Measurements from ENCODE around the gene FNDC3A.
"Not testable (repeated sequence)": the region's sequence is repeated elsewhere in the genome, so short reads cannot be mapped to it uniquely, and the experiment has no call there.

The FNDC3A gene

DNA sequence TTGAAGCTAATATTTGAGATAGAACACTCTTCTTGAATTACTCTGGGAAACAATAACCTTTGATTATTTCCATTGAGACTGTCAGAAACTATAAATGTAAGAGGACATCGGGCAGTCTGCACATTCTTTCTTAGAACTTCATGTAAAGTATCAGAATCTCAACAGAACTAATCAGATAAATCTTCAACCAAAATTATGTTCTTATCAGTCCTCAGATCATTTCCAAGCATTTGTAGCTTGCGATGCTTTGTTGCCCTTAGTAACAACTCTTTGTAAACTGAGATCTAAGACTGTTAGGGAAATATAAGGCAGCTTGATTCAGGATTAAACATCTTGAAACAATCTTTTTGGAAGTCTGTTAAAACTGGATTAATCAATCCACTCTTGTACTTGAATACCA is 70.3 kb downstream of the FNDC3A start:
- Histone ChIP-seq H3K27me3 (ENCODE audit: control insufficient read depth in 1 of 2, insufficient read depth in 2 of 2, low read length in 2 of 2) (no peaks in the 10 kb centered on the region), H3K36me3 (ENCODE audit: insufficient read depth, low read length) (no peaks in the 10 kb centered on the region), H3K9ac (ENCODE audit: low read length) (no peak overlapping the region), H3K27ac (ENCODE audit: low read depth, low read length) (no peak overlapping the region), H3K4me1 (ENCODE audit: insufficient read depth, low read length) (no peaks in the 10 kb centered on the region), H3K9me3 (ENCODE audit: low read length) (no peaks in the 10 kb centered on the region), H3K4me3 (ENCODE audit: low read depth in 1 of 2, low read length in 2 of 2) (no peak overlapping the region)

DNA sequence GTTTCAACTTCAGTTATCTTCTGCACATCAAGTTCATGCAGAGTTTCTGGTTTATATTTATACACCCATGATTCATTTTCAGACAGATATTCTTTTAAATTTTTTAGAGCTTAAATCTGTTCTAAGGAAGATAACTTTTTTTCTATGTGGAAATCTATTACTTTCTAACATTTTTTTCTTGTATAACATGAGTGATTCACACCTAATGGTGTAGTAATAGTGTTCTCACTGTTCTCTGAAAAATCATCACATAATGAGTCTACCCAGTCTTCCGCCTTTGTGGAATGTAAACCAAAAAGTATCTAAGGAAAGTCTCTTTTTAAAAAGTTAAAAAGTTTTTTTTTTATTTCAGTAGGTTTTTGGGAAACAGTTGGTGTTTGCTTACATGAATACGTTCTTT is 70.8 kb downstream of the FNDC3A start:
- H3K4me3 ChIP-seq (ENCODE audit: low read depth in 1 of 2, low read length in 2 of 2): no peak overlapping the region
- no peaks in the 10 kb centered on the region for H3K27me3 ChIP-seq (ENCODE audit: control insufficient read depth in 1 of 2, insufficient read depth in 2 of 2, low read length in 2 of 2)
- no peak overlapping the region for H3K27ac ChIP-seq (ENCODE audit: low read depth, low read length)
- no peak overlapping the region for H3K9ac ChIP-seq (ENCODE audit: low read length)
- H3K9me3 ChIP-seq (ENCODE audit: low read length): no peaks in the 10 kb centered on the region
- no peaks in the 10 kb centered on the region for H3K4me1 ChIP-seq (ENCODE audit: insufficient read depth, low read length)
- no peaks in the 10 kb centered on the region for H3K36me3 ChIP-seq (ENCODE audit: insufficient read depth, low read length)

GRCh38 chr13:49052813-49053212 is 77.1 kb downstream of the FNDC3A start:
- H3K9me3 ChIP-seq (ENCODE audit: low read length): no peaks in the 10 kb centered on the region
- no peak overlapping the region for H3K27ac ChIP-seq (ENCODE audit: low read depth, low read length)
- no peaks in the 10 kb centered on the region for H3K27me3 ChIP-seq (ENCODE audit: control insufficient read depth in 1 of 2, insufficient read depth in 2 of 2, low read length in 2 of 2)
- no peak overlapping the region for H3K4me3 ChIP-seq (ENCODE audit: low read depth in 1 of 2, low read length in 2 of 2)
- no peak overlapping the region for H3K9ac ChIP-seq (ENCODE audit: low read length)
- no peaks in the 10 kb centered on the region for H3K4me1 ChIP-seq (ENCODE audit: insufficient read depth, low read length)
- no peaks in the 10 kb centered on the region for H3K36me3 ChIP-seq (ENCODE audit: insufficient read depth, low read length)

DNA sequence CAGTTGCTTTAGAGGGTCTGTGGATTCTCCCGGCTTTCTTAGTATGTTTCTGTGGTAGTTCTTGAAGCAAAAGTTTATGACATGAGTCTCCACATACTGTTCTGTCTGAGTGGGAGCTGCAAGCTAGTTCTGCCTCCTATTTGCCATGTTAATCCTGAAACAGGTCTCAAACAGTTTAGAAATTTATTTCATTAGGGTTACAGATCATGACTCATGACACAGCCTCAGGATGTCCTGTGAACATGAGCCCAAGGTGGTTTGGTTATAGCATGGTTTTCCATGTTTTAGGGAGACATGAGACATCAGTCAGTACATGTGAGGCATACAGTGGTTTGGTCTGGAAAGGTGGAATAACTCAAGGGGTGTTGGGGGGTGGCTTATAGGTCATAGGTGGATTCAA is 77.5 kb downstream of the FNDC3A start:
- Histone ChIP-seq H3K27me3 (ENCODE audit: control insufficient read depth in 1 of 2, insufficient read depth in 2 of 2, low read length in 2 of 2) (no peaks in the 10 kb centered on the region), H3K4me3 (ENCODE audit: low read depth in 1 of 2, low read length in 2 of 2) (no peak overlapping the region), H3K9ac (ENCODE audit: low read length) (no peak overlapping the region), H3K27ac (ENCODE audit: low read depth, low read length) (no peak overlapping the region), H3K9me3 (ENCODE audit: low read length) (no peaks in the 10 kb centered on the region), H3K4me1 (ENCODE audit: insufficient read depth, low read length) (no peaks in the 10 kb centered on the region), H3K36me3 (ENCODE audit: insufficient read depth, low read length) (no peaks in the 10 kb centered on the region)

- H3K27me3 ChIP-seq (ENCODE audit: control insufficient read depth in 1 of 2, insufficient read depth in 2 of 2, low read length in 2 of 2): no peaks in the 10 kb centered on the region
- H3K9ac ChIP-seq (ENCODE audit: low read length): no peak overlapping the region
- no peaks in the 10 kb centered on the region for H3K9me3 ChIP-seq (ENCODE audit: low read length)
- H3K4me1 ChIP-seq (ENCODE audit: insufficient read depth, low read length): no peaks in the 10 kb centered on the region
- no peaks in the 10 kb centered on the region for H3K36me3 ChIP-seq (ENCODE audit: insufficient read depth, low read length)
- H3K27ac ChIP-seq (ENCODE audit: low read depth, low read length): no peak overlapping the region
- no peak overlapping the region for H3K4me3 ChIP-seq (ENCODE audit: low read depth in 1 of 2, low read length in 2 of 2)
These were observed 78.2 kb downstream of the FNDC3A start for GRCh38 chr13:49053906-49054305.

- Histone ChIP-seq H3K27me3 (ENCODE audit: control insufficient read depth in 1 of 2, insufficient read depth in 2 of 2, low read length in 2 of 2) (no peaks in the 10 kb centered on the region), H3K4me1 (ENCODE audit: insufficient read depth, low read length) (no peaks in the 10 kb centered on the region), H3K4me3 (ENCODE audit: low read depth in 1 of 2, low read length in 2 of 2) (no peak overlapping the region), H3K27ac (ENCODE audit: low read depth, low read length) (no peak overlapping the region), H3K9ac (ENCODE audit: low read length) (no peak overlapping the region), H3K9me3 (ENCODE audit: low read length) (no peaks in the 10 kb centered on the region), H3K36me3 (ENCODE audit: insufficient read depth, low read length) (no peaks in the 10 kb centered on the region)
These were observed 79.3 kb downstream of the FNDC3A start for GRCh38 chr13:49055021-49055420.

GRCh38 chr13:49057176-49057575 is 81.5 kb downstream of the FNDC3A start:
- no peaks in the 10 kb centered on the region for H3K4me1 ChIP-seq (ENCODE audit: insufficient read depth, low read length)
- H3K27ac ChIP-seq (ENCODE audit: low read depth, low read length): no peak overlapping the region
- H3K27me3 ChIP-seq (ENCODE audit: control insufficient read depth in 1 of 2, insufficient read depth in 2 of 2, low read length in 2 of 2): no peaks in the 10 kb centered on the region
- no peaks in the 10 kb centered on the region for H3K36me3 ChIP-seq (ENCODE audit: insufficient read depth, low read length)
- H3K4me3 ChIP-seq (ENCODE audit: low read depth in 1 of 2, low read length in 2 of 2): no peak overlapping the region
- H3K9me3 ChIP-seq (ENCODE audit: low read length): no peaks in the 10 kb centered on the region
- no peak overlapping the region for H3K9ac ChIP-seq (ENCODE audit: low read length)

GRCh38 chr13:49058761-49059160 is 83.0 kb downstream of the FNDC3A start:
- Histone ChIP-seq H3K4me3 (ENCODE audit: low read depth in 1 of 2, low read length in 2 of 2) (no peak overlapping the region), H3K27me3 (ENCODE audit: control insufficient read depth in 1 of 2, insufficient read depth in 2 of 2, low read length in 2 of 2) (no peaks in the 10 kb centered on the region), H3K27ac (ENCODE audit: low read depth, low read length) (no peak overlapping the region), H3K9ac (ENCODE audit: low read length) (no peak overlapping the region), H3K9me3 (ENCODE audit: low read length) (no peaks in the 10 kb centered on the region), H3K36me3 (ENCODE audit: insufficient read depth, low read length) (no peaks in the 10 kb centered on the region), H3K4me1 (ENCODE audit: insufficient read depth, low read length) (no peaks in the 10 kb centered on the region)

GRCh38 chr13:49060678-49061387 is 85.1 kb downstream of the FNDC3A start:
- no peak overlapping the region for H3K27ac ChIP-seq (ENCODE audit: low read depth, low read length)
- no peaks in the 10 kb centered on the region for H3K27me3 ChIP-seq (ENCODE audit: control insufficient read depth in 1 of 2, insufficient read depth in 2 of 2, low read length in 2 of 2)
- no peak overlapping the region for H3K9ac ChIP-seq (ENCODE audit: low read length)
- H3K4me1 ChIP-seq (ENCODE audit: insufficient read depth, low read length): peaks cover 12% of the 10 kb centered on the region
- H3K9me3 ChIP-seq (ENCODE audit: low read length): no peaks in the 10 kb centered on the region
- no peaks in the 10 kb centered on the region for H3K36me3 ChIP-seq (ENCODE audit: insufficient read depth, low read length)
- no peak overlapping the region for H3K4me3 ChIP-seq (ENCODE audit: low read depth in 1 of 2, low read length in 2 of 2)

- not testable (repeated sequence) for H3K9me3 ChIP-seq (ENCODE audit: low read length); H3K4me3 ChIP-seq (ENCODE audit: low read depth in 1 of 2, low read length in 2 of 2); H3K27me3 ChIP-seq (ENCODE audit: control insufficient read depth in 1 of 2, insufficient read depth in 2 of 2, low read length in 2 of 2); H3K36me3 ChIP-seq (ENCODE audit: insufficient read depth, low read length); H3K9ac ChIP-seq (ENCODE audit: low read length); H3K27ac ChIP-seq (ENCODE audit: low read depth, low read length)
- peaks cover 17% of the 10 kb centered on the region for H3K4me1 ChIP-seq (ENCODE audit: insufficient read depth, low read length)
These were observed 85.7 kb downstream of the FNDC3A start for GRCh38 chr13:49061388-49061752.

DNA sequence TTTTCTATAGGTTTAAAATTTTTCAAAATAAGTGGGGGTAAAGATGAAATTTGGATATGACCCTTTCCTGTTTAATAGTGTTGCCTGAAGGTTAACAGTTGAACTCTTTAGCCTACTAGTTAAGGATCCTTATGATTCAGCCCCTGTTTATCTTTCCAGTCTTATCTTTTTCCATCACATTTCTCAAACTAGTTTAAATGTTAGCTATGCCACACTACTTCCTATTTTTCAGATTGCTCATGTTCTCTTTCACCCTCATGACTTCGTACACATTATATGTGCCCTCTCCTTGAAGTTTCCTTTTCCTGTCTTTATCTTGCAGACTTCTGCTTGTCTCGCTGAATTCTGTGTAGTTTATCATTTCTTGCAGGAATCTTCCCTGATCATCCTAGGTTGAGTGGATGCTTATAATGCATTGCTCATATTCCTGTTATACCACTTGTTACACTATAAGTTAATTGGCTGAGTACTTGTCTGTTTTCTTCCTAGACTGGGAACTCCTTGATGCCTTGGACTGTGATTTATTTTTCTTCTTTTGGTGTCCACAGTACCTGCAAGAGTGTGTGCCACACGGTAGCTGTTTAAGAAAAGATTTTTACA is 86.7 kb downstream of the FNDC3A start:
- Histone ChIP-seq H3K9ac (ENCODE audit: low read length) (no peak overlapping the region), H3K4me1 (ENCODE audit: insufficient read depth, low read length) (peaks cover 17% of the 10 kb centered on the region), H3K36me3 (ENCODE audit: insufficient read depth, low read length) (no peaks in the 10 kb centered on the region), H3K27me3 (ENCODE audit: control insufficient read depth in 1 of 2, insufficient read depth in 2 of 2, low read length in 2 of 2) (no peaks in the 10 kb centered on the region), H3K9me3 (ENCODE audit: low read length) (no peaks in the 10 kb centered on the region), H3K4me3 (ENCODE audit: low read depth in 1 of 2, low read length in 2 of 2) (no peak overlapping the region), H3K27ac (ENCODE audit: low read depth, low read length) (no peak overlapping the region)

GRCh38 chr13:49063011-49063410 is 87.3 kb downstream of the FNDC3A start:
- Histone ChIP-seq H3K4me3 (ENCODE audit: low read depth in 1 of 2, low read length in 2 of 2) (no peak overlapping the region), H3K27ac (ENCODE audit: low read depth, low read length) (no peak overlapping the region), H3K4me1 (ENCODE audit: insufficient read depth, low read length) (peaks cover 17% of the 10 kb centered on the region), H3K27me3 (ENCODE audit: control insufficient read depth in 1 of 2, insufficient read depth in 2 of 2, low read length in 2 of 2) (no peaks in the 10 kb centered on the region), H3K9ac (ENCODE audit: low read length) (no peak overlapping the region), H3K36me3 (ENCODE audit: insufficient read depth, low read length) (no peaks in the 10 kb centered on the region), H3K9me3 (ENCODE audit: low read length) (no peaks in the 10 kb centered on the region)
